OCI-M1 (cell line): ENCODE results near the gene BRCA2.

Experiments used
- DNase-seq: peaks from one replicate; lab custom pipeline; 2025; lab: John Stamatoyannopoulos, UW

Gene BRCA2

DNA sequence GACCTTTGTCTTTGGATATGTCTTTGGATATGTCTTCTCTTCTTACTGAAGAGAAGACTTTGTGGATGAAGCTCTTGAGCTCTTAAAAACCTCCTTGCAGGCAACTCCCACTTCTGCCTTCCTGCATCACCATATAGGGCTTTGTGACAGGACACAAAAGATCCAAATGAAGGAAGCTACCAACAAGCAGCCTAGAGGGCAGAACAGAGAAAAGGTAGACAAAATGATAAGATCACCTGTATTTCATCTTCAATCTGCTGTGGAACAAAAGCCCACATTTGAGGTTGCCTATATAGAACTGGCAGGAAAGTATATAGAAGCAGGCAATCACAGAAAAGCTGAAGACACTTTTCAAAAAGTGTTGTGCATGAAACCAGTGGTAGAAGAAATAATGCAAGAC lies 70.1 kb downstream of the BRCA2 start:
- no peak for DNase-seq

GRCh38 chr13:32390048-32390447 lies 74.7 kb downstream of the BRCA2 start:
- no peak for DNase-seq

DNA sequence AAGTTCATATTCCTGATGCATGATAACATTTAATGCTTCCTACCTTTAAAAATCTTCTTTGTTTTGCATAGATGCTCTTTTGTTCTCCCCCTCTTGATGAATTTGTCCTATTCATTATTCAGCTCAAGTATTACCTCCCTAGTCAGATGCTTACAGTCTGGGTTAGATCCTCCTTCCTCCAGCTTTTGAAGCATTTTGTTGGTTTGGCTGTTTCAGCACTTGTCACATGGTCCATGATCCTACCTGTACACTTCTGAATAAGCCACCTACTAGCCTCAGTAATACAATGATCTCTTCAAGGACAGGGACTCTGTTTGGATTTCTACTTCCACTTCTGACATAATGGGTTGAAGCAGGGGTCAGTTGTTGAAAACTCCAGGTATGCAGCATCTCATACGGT lies 75.2 kb downstream of the BRCA2 start:
- no peak for DNase-seq

GRCh38 chr13:32391101-32391619 lies 75.9 kb downstream of the BRCA2 start:
- no peak for DNase-seq

- DNase-seq: no peak
Measured at GRCh38 chr13:32403108-32403507, 87.8 kb downstream of the BRCA2 start.

- DNase-seq: no peak
Measured at GRCh38 chr13:32407854-32408253, 92.5 kb downstream of the BRCA2 start.

DNA sequence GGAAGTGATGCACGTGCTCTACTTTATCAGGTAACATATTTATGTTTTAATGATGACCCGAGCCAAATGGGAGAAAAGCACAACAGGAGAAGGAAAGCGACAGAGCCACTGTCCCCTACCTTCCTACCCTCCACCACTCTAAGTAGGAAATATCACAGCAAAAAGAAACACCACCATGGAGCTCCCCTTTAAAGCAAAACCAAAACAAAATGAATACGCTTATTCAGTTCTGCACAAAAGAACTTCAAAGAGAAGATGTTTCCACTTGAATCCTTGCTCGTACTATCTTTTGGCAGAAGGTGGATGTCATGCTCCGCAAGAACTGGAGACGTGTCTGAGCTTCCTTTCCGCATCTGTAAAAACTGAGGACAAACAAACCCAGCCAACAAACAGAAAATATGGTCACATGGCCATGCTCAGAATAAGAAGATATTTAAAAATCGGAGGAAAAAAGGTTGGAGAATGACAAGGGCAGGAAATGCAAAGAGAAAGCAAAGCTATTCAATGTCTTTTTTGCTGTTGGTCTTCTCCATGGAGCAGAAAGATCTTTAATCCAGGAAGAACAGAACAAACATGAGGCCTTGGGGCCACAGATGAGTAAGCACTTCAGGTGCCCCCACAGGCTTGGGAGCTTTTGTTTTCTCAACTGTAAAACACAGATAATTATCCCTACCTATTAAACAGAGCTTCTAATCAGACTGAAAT lies 93.1 kb downstream of the BRCA2 start:
- DNase-seq: no peak

GRCh38 chr13:32409001-32409313 lies 93.6 kb downstream of the BRCA2 start:
- no peak for DNase-seq

DNA sequence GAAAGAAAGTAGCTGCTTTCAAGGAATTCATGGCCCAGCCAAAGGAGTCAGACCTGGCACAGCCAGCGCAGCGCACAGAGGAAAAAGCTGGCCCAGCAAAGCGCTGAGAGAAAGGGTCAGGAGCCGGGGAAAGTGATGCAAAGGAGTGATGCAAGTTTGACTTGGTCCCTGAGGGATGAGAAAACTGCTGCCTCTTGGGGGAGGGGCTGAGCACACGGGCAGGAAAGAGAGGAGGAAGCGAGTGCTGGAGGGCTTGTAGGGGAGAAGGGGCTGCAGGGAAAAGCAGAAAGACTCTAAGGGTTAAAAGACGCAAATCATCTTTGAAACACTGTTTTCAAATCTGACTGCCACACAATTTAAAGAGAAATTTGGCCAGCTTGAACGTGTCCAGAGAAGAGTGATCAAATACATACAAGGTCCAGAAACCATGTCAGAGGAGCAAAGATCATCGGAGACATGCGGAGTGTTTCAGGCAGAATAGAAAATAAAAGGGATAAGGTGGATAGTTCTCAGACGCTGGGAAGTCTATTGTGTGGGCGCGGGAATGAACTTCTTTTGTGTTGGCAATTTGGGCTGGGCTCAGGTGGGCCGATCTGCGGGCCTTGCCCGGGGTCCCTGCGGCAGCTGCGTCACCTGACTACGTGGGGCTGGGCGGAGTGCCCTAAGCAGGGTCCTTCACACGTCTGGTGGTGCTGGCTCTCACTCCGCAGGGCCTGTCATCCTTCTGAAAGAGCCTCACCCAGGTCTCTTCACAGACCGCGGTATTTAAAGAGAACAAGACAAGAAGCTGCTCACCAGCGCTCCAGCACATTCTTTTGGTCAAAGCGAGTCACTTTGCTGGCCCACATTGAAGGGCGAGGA lies 94.5 kb downstream of the BRCA2 start:
- DNase-seq: no peak

DNA sequence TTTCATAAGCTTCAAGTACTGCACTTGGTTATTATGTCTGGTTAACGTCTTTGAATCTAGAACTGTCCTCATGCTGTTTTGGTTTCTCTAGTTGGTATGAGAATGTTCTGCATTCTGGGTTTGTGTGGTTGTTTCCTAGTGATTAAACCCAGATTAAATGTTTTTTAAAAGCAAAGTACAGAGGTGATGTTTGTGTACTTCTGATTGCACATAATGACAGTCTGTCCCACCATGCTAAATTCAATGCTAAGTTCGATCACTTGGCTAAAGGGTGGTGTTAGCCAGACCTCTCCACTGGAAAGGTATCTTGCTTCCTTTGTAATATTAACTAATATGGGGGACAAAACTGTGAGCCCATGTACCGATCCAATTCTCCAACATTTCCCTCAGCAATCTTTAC lies 98.0 kb downstream of the BRCA2 start:
- no peak for DNase-seq

GRCh38 chr13:32414580-32414979 lies 99.3 kb downstream of the BRCA2 start:
- DNase-seq: no peak

DNA sequence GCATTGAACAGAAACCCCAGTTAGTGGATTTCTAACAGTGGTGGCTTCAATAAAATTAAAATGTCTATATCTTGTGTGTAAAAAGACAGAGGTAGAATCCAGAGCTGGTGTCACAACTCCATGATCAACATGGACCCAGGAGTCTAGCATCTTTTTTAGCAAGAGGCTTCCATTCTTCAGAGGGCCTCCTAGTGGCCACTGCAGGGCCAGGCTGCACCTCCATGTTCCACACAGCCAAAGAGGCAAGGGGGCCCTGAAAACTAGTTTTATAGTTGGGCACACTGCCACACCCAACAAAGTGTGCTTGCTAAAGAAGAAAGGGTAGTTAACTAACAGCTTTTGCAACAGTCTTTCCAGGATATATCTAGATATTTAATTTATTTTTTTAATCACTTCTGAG lies 99.7 kb downstream of the BRCA2 start:
- DNase-seq: peak; percentile 46

DNA sequence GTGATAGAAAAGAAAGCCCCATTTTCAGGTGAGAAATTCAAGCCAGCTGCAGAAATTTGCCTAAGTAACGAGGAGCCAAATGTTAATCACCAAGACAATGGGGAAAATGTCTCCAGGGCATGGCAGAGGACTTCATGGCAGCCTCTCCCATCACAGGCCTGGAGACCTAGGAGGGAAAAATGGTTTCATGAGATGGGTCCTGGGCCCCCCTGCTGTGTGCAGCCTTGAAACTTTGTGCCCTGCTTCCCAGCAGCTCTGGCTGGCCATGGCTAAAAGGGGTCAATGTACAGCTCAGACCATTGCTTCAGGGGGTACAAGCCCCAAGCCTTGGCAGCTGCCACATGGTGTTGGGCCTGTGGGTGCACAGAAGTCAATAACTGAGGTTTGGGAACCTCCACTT lies 102.7 kb downstream of the BRCA2 start:
- DNase-seq: no peak

GRCh38 chr13:32419862-32420261 lies 104.6 kb downstream of the BRCA2 start:
- no peak for DNase-seq

GRCh38 chr13:32423592-32423991 lies 108.3 kb downstream of the BRCA2 start:
- DNase-seq: peak; percentile 92

DNA sequence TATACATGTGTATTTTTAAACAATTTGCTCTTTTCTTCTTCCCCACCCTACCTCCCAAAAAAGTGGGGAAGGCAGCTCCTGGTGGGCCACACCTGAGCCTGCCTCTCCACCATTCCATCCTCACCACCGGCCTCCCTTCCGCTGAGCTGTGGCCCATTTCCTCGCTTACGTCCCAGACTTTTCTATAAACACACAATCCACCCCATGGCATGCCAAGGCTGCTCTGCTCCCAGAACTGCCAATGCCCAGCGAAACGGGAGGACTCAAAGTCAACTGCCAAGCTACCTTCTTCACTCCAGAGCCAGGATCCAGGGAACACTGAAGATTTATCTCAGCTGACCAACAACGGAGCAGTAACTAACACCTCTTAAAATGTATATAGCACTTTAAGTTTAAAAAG lies 109.8 kb downstream of the BRCA2 start:
- DNase-seq: no peak

GRCh38 chr13:32426191-32426989 lies 111.1 kb downstream of the BRCA2 start:
- peak; percentile 91 for DNase-seq

DNA sequence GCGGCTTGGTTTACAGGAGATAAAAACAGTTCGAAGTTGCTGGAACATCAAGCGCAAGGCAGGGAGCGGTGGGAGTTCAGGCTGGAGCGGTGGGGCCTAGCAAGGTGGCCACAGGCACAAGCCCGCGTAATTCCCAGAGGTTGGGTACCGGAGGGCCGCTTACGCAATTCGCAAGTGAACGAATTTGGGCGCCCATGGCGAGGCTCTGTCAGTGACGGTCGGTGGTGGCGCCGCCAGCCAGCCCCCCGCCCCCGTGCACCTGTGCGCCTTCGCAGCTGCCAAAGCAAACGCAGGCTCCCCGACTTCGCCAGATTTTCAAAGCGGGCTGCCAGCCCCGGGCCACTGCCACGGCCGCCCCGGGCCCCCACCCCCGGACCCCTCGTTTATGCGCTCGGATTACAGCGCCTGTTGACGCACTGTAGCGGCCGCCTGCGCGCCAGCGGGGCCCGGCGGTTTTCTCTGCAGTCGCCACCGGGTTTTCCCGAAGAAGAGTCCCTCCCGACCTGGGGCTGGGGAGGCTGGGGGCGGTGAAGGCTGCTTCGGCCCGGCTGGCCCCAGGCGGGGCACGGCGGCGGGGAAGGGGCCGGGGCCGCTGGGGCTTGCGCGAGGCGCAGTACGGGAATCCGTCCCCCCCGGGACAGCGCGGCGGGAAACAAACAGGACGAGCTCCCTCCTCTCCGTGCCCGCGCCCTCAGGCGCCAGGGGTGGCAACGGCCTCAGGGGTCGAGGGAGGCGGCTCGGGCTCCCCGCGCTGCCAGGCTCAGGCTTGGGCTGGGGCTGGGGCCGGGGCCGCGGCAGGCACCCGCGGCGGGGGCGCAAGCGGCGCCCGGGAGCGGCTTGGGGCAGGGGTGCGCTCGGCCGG lies 111.9 kb downstream of the BRCA2 start:
- DNase-seq: peak; percentile 57

- peak; percentile 93 for DNase-seq
Measured at GRCh38 chr13:32427852-32428580, 112.7 kb downstream of the BRCA2 start, which contains the start of gene N4BP2L1. Gene N4BP2L1, minus strand, starts transcription at chr13:32428130. Its CDS starts 48 bp downstream, at chr13:32428082.

GRCh38 chr13:32428581-32429432 lies 113.5 kb downstream of the BRCA2 start:
- peak; percentile 75 for DNase-seq
